BE2C (cell line): ENCODE measurements around the gene ME3.
"Not testable (repeated sequence)": the region's sequence is repeated elsewhere in the genome, so short reads cannot be mapped to it uniquely, and the experiment has no call there.

ENCODE experiments used
- DNase-seq: peaks from one replicate; pipeline ENCODE4 v3.0.0-alpha.2; 2020
- H3K27me3 ChIP-seq: fragments of 250-450 bp; sonication (Bioruptor Pico); 2 replicates; pipeline ENCODE4 v1.5.1; 2020; ENCODE audit warnings: mild to moderate bottlenecking
- H3K36me3 ChIP-seq: fragments of 250-450 bp; sonication (Bioruptor Pico); 2 replicates; pipeline ENCODE4 v1.5.1; 2020; ENCODE audit warnings: mild to moderate bottlenecking
- H3K4me1 ChIP-seq: fragments of 250-450 bp; sonication (Bioruptor Pico); 2 replicates; pipeline ENCODE4 v1.5.1; 2020
- H3K4me3 ChIP-seq: 2 replicates; pipeline ENCODE4 v1.5.1; 2011; ENCODE audit warnings: low read depth, low read length
- H3K9me3 ChIP-seq: fragments of 250-450 bp; sonication (Bioruptor Pico); 2 replicates; pipeline ENCODE4 v1.5.1; 2020
- CTCF ChIP-seq: IDR thresholded peaks from 2 replicates; pipeline ENCODE4 v1.5.1; 2012; ENCODE audit warnings: mild to moderate bottlenecking, low read depth, low read length

The ME3 gene

GRCh38 chr11:86555401-86555800 is 117.0 kb downstream of the ME3 start:
- H3K4me3 ChIP-seq: no peak overlapping the region
- no peaks in the 10 kb centered on the region for H3K36me3 ChIP-seq
- H3K4me1 ChIP-seq: no peaks in the 10 kb centered on the region
- DNase-seq: no peak
- H3K9me3 ChIP-seq: no peaks in the 10 kb centered on the region
- no peaks in the 10 kb centered on the region for H3K27me3 ChIP-seq
- TF ChIP-seq CTCF: no peak

GRCh38 chr11:86553265-86553664 is 119.2 kb downstream of the ME3 start:
- H3K27me3 ChIP-seq: no peaks in the 10 kb centered on the region
- H3K4me1 ChIP-seq: no peaks in the 10 kb centered on the region
- H3K9me3 ChIP-seq: no peaks in the 10 kb centered on the region
- no peaks in the 10 kb centered on the region for H3K36me3 ChIP-seq
- no peak for TF ChIP-seq CTCF
- no peak overlapping the region for H3K4me3 ChIP-seq
- no peak for DNase-seq

DNA sequence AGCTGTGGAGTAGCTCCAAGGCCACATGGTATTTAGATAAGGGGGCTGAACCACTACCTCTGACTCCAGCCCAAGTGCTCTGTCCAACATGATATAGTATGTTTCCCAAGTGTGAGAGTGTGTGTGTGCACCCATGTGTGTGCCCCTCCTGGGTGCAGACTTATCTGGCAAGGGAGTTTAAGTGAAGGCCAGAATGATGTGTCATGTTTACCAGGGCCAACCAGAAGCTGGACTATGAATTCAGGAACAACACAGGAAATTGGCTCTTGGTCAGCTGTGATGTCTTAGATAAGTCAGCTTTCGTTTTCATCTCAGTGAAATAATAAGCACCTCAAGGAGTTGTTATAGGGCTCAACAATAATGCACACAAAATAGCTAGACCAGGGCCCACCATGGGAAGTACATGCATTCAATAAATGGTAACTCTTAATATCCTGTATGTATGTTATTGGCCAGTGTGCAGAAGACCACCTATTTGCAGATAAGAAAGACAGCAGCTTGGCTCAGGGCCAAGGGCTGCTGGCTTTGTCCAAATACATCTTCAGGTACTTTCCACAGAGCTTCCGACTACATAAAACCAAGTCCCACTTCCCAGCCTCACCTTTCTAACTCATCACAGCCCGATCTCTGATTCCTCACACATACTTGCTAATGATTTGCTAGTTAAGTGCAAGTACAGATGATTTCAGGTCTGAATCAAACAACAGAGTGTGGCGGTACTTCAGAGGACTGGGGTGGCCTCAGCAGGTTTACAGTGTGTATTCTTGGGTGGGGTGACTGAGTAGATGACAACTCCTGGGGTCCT is 120.9 kb downstream of the ME3 start:
- H3K9me3 ChIP-seq: no peaks in the 10 kb centered on the region
- no peaks in the 10 kb centered on the region for H3K36me3 ChIP-seq
- TF ChIP-seq CTCF: no peak
- no peaks in the 10 kb centered on the region for H3K27me3 ChIP-seq
- H3K4me1 ChIP-seq: no peaks in the 10 kb centered on the region
- no peak for DNase-seq
- H3K4me3 ChIP-seq: no peak overlapping the region

DNA sequence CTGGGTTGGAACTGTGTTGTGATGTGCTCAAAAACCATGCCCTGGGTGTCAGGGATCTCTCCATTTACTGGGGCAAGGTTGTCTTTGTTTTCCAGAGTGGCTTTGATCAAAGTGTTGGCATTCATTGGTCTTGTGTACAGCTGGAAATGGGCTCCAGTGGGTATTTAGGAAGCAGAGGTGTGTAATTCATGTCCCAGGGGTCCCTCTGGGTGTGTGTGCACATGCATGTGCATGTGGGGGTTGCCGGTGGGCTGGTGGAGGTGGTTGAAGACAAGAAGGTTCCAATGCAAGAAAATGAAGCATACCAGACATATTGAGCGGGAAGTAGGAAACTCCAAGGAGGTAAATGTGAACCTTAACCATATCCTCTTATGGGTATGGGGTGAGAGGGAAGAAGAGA is 121.7 kb downstream of the ME3 start:
- no peak for TF ChIP-seq CTCF
- Histone ChIP-seq H3K4me1 (no peaks in the 10 kb centered on the region), H3K27me3 (no peaks in the 10 kb centered on the region), H3K4me3 (no peak overlapping the region), H3K9me3 (no peaks in the 10 kb centered on the region), H3K36me3 (no peaks in the 10 kb centered on the region)
- DNase-seq: no peak

DNA sequence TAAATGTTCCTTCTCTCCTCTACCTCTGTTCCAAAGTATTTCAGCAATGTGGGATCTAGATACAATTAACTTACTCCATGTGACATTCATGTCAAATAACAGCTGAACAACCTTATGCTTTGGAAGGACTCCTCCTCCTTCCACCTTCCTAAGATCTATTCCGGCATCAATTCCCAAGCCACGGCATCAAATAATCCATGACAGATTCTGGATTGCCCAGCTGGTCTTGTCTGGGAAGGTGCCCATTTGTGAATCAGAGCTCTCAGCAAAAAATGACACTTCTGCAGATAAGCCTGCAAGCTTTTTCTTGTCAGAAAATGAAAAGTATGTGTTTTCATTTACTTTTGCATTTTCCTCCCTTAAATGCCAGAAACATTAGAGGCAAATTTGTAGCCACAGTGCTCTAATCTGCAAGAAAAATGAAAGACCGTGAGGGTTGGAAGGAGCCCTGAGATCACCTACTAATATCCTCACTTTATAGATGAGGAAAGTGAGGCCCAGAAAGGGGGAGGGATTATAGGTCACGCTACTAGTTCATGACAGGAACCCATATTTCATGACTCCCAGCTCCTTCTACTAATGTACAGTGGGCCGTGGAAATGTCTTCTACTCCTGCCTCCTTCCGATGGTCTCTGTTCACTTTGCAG is 124.0 kb downstream of the ME3 start:
- Histone ChIP-seq H3K36me3 (no peaks in the 10 kb centered on the region), H3K4me3 (no peak overlapping the region), H3K9me3 (no peaks in the 10 kb centered on the region), H3K4me1 (no peaks in the 10 kb centered on the region), H3K27me3 (no peaks in the 10 kb centered on the region)
- no peak for DNase-seq
- no peak for TF ChIP-seq CTCF

- Histone ChIP-seq H3K9me3 (no peaks in the 10 kb centered on the region), H3K4me1 (no peaks in the 10 kb centered on the region), H3K36me3 (no peaks in the 10 kb centered on the region), H3K4me3 (no peak overlapping the region), H3K27me3 (no peaks in the 10 kb centered on the region)
- no peak for DNase-seq
- TF ChIP-seq CTCF: no peak
Observed at GRCh38 chr11:86547727-86548126, 124.7 kb downstream of the ME3 start.

DNA sequence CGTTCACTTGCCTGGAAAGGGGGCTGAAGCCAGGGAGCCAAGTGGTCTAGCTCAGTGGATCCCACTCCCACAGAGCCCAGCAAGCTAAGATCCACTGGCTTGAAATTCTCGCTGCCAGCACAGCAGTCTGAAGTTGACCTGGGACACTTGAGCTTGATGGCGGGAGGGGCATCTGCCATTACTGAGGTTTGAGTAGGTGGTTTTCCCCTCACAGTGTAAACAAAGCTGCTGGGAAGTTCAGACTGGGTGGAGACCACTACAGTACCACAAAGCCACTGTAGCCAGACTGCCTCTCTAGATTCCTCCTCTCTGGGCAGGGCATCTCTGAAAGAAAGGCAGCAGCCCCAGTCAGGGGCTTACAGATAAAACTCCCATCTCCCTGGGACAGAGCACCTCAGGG is 131.1 kb downstream of the ME3 start:
- not testable (repeated sequence) for DNase-seq, H3K4me3 ChIP-seq, H3K4me1 ChIP-seq, H3K9me3 ChIP-seq, H3K27me3 ChIP-seq, H3K36me3 ChIP-seq
